GM13977 (cell line): Measurements from ENCODE around the gene VCL.

ENCODE experiments used
- DNase-seq: peaks from one replicate; pipeline ENCODE4 v3.0.0; 2012; ENCODE audit warnings: low spot score
- CTCF ChIP-seq: IDR thresholded peaks from 2 replicates; pipeline ENCODE4 v1.5.1; 2012; ENCODE audit warnings: mild to moderate bottlenecking, control low read depth; ENCODE audit not compliant: insufficient read depth; ENCODE audit errors: extremely low read depth, missing control alignments
- in situ Hi-C: fragments of 300-500 bp; cut with MboI; formaldehyde crosslinking; loops from one replicate; pipeline ENCODE4 v1.12.0; 2022; ENCODE audit warnings: low sequenced_read_pairs, low pct_unique_long_range_greater_than_20kb, mixed read lengths, inconsistent platforms; ENCODE audit not compliant: unreplicated experiment

VCL gene

GRCh38 chr10:73973427-73973826 lies 24.5 kb upstream of the VCL start:
- TF ChIP-seq CTCF = no peak
- no peak for DNase-seq
- in situ Hi-C loops = no loop called here

- in situ Hi-C loops = no loop called here
- no peak for TF ChIP-seq CTCF
- DNase-seq = no peak
Measured at GRCh38 chr10:73974309-73974946, 23.5 kb upstream of the VCL start.

GRCh38 chr10:73975388-73975787 lies 22.5 kb upstream of the VCL start:
- in situ Hi-C loops = no loop called here
- DNase-seq = no peak
- TF ChIP-seq CTCF = no peak

- no peak for TF ChIP-seq CTCF
- in situ Hi-C loops = no loop called here
- DNase-seq = no peak
Measured at GRCh38 chr10:73979141-73979808, 18.6 kb upstream of the VCL start.

GRCh38 chr10:73979809-73980433 lies 18.0 kb upstream of the VCL start:
- in situ Hi-C loops = no loop called here
- TF ChIP-seq CTCF = no peak
- no peak for DNase-seq

- no peak for TF ChIP-seq CTCF
- in situ Hi-C loops = no loop called here
- no peak for DNase-seq
Measured at GRCh38 chr10:73981812-73982211, 16.1 kb upstream of the VCL start.
